OCI-M2 (cell line): ENCODE results near the gene EEF1A1.
"Not testable (repeated sequence)": the region's sequence is repeated elsewhere in the genome, so short reads cannot be mapped to it uniquely, and the experiment has no call there.

ENCODE experiments used
- DNase-seq: peaks from one replicate; lab custom pipeline; 2025; ENCODE audit not compliant: unreplicated experiment; lab: John Stamatoyannopoulos, UW

Gene EEF1A1

DNA sequence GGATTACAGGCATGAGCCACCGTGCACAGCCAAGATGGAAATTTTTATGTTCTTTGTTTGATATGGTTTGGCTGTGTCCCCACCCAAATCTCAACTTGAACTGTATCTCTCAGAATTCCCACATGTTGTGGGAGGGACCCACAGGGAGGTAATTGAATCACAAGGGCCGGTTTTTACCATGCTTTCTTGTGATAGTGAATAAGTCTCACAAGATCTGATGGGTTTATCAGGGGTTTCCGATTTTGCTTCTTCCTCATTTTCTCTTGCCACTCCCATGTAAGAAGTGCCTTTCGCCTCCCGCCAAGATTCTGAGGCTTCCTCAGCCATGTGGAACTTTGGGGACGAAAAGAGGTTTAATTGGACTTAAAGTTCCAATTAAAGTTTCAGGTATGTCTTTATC, 14.6 kb downstream of the EEF1A1 start:
- no peak for DNase-seq

- not testable (repeated sequence) for DNase-seq
Measured at GRCh38 chr6:73505705-73506104, 15.1 kb downstream of the EEF1A1 start.

DNA sequence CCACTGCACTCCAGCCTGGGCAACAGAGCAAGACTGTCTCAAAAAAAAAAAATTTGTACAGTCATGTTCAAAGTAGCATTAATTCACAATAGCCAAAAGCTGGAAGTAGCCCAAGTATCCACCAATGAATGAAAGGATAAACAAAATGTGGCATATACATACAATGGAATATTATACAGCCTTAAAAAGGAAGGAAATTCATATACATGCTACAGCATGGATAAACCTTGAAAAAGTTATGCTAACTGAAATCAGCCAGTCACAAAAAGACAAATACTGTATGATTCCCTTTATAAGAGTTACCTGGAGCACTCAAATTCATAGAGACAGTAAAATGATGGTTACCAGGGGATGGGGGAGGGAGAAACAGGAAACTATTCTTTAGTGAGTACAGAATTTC, 15.7 kb downstream of the EEF1A1 start:
- no peak for DNase-seq

DNA sequence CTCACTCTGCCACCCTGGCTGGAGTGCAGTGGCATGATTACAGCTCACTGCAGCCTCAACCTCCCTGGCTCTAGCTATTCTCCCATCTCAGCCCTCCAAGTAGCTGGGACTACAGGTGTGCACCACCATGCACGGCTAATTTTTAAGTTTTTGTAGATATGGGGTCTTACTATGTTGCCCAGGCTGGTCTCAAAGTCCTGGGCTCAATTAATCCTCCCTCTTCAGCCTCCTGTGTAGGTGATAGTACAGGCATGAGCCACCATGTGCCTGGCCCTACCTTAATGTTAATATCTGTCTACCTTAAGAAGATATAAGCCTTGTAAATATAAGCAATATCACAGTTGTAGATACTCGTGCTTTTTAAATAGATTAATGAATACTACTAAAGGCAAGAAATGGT, 16.7 kb downstream of the EEF1A1 start:
- no peak for DNase-seq

DNA sequence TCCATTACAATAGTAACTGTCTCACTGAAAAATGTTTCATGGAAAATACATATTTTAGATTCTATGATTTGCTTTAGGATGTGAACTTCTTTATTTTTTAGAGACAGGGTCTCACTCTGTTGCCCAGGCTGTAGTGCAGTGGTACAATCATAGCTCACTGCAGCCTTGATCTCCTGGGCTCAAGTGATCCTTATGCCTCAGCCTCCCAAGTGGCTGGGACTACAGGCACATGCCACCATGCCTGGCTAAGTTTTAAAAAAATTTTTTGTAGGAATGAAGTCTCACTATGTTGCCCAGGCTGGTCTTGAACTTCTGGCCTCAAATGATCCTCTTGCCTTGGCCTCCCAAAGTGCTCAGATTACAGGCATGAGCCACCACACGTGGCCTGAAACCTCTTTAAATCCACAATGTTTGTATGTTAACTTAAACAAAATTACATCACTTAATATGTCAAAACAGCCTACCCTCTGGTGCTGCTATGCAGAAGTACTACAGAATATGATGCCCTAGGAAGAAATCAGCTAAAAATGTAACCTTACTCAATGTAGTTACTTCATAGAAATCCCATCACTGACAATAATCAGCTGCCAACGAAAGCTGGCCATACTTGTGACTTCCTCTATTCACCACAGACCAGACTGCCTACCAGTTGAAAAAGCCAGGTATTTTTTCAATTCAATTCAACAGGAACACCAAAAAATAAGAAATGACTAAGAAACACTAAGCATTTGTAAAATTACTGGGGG, 17.6 kb downstream of the EEF1A1 start:
- DNase-seq: no peak

GRCh38 chr6:73497915-73498314, 22.9 kb downstream of the EEF1A1 start:
- no peak for DNase-seq

- no peak for DNase-seq
Measured at GRCh38 chr6:73491377-73491776, 29.5 kb downstream of the EEF1A1 start.

DNA sequence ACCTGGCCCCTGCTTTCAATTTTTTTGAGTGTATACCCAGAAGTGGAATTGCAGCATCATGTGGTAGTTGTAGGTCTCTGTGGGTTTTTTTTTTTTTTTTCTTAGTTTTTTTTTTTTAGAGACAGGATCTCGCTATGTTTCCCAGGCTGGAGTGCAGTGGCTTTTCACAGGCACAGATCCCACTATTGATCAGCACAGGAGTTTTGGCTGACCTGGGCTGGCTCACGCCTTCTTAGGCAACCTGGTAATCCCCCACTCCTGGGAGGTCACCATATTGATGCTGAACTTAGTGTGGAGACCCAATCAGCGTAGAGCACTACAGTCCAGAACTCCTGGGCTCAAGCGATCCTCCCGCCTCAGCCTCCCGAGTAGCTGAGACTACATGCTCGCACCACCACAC, 33.4 kb downstream of the EEF1A1 start:
- DNase-seq: no peak

GRCh38 chr6:73484438-73484837, 36.4 kb downstream of the EEF1A1 start:
- DNase-seq: no peak

- DNase-seq: no peak
Measured at GRCh38 chr6:73481969-73482368, 38.9 kb downstream of the EEF1A1 start.

GRCh38 chr6:73477407-73477806, 43.4 kb downstream of the EEF1A1 start:
- DNase-seq: no peak

DNA sequence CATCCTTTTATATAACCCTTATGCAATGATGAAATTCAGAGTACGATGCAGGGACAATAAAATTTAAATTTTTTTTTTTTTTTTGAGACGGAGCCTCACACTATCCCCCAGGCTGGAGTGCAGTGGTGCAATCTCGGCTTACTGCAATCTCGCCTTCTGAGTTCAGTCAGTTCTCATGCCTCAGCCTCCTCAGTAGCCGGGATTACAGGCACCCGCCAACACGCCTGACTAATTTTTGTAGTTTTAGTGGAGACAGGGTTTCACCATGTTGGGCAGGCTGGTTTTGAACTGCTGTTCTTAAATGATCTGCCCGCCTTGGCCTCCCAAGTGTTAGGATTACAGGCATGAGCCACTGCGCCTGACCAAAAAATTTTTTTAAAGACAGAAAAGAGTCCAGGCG, 44.1 kb downstream of the EEF1A1 start:
- DNase-seq: no peak

- no peak for DNase-seq
Measured at GRCh38 chr6:73471686-73472290, 49.0 kb downstream of the EEF1A1 start.
